Purkinje cell (primary cell): Measurements from ENCODE around the gene TGIF2LX. TPM values are rescaled to one million over a fixed set of nuclear protein-coding genes. Genes with fewer than 3 reads are reported as not detected.

Source experiments
- polyA plus RNA-seq: library from polyadenylated mRNA; unstranded; fragments of >200 nt; fragmentation: Nextera tagmentation; gene quantifications from 2 replicates; pipeline ENCODE4 v1.2.1, GENCODE V29; 2014

The TGIF2LX gene
- polyA plus RNA-seq, result not detected in 2 replicates

GRCh38 chrX:89921665-89922064, at the start of gene TGIF2LX:
TSS of gene TGIF2LX (plus strand) at chrX:89921908. CDS start at chrX:89922086, 178 bp downstream.

